Upper lobe of left lung (tissue), 6 donors: ENCODE results near the gene CD34. TPM values are rescaled to one million over a fixed set of nuclear protein-coding genes. Genes with fewer than 3 reads are reported as not detected.

Experiments
- ATAC-seq, 2 donors: fragments of 200-7000 bp; cut with Tn5 transposase; one replicate each; pipeline ENCODE4 v1.9.1; 2022; ENCODE audit warnings: mild to moderate bottlenecking in 2 of 2, moderate library complexity in 2 of 2; ENCODE audit not compliant: low FRiP score in 2 of 2
- DNase-seq, 2 donors: peaks; one replicate each; pipeline ENCODE4 v3.0.0-alpha.2; 2019 to 2020
- H3K27ac ChIP-seq, 4 donors: fragments of 200-600 bp; sonication (generic); one replicate each; pipeline ENCODE4 v1.5.1; 2016 to 2019
- H3K27me3 ChIP-seq, 4 donors: fragments of 200-600 bp; sonication (generic); one replicate each; pipeline ENCODE4 v1.5.1; 2017 to 2019
- H3K36me3 ChIP-seq, 4 donors: fragments of 200-600 bp; sonication (generic); one replicate each; pipeline ENCODE4 v1.5.1; 2016 to 2019
- H3K4me1 ChIP-seq, 4 donors: fragments of 200-600 bp; sonication (generic); one replicate each; pipeline ENCODE4 v1.5.1; 2018 to 2019
- H3K4me3 ChIP-seq, 4 donors: fragments of 200-600 bp; sonication (generic); one replicate each; pipeline ENCODE4 v1.5.1; 2017 to 2019; ENCODE audit warnings: mild to moderate bottlenecking in 2 of 4, moderate library complexity in 1 of 4
- H3K9me3 ChIP-seq, 4 donors: fragments of 200-600 bp; sonication (generic); one replicate each; pipeline ENCODE4 v1.5.1; 2018 to 2019
- CTCF ChIP-seq, 6 experiments: fragments of 450-650 bp in 4 of 6; fragments of 200-600 bp in 2 of 6; sonication (generic) in 2 of 6; IDR thresholded peaks; one replicate each; pipeline ENCODE4 v1.5.1; 2016 to 2019; ENCODE audit warnings: antibody characterized with exemption in 6 of 6
- EP300 ChIP-seq, 4 donors: sonication (generic); formaldehyde crosslinking; IDR thresholded peaks; one replicate each; pipeline ENCODE4 v1.5.1; 2017; ENCODE audit warnings: antibody characterized with exemption in 4 of 4, control low read depth in 2 of 4
- POLR2A ChIP-seq, 4 donors: fragments of 450-650 bp; IDR thresholded peaks; one replicate each; pipeline ENCODE4 v1.5.1; 2016 to 2017; ENCODE audit warnings: antibody characterized with exemption in 4 of 4, mild to moderate bottlenecking in 2 of 4
- POLR2AphosphoS5 ChIP-seq, 2 donors: sonication (generic); formaldehyde crosslinking; IDR thresholded peaks; one replicate each; pipeline ENCODE4 v1.5.1; 2017; ENCODE audit warnings: antibody characterized with exemption in 2 of 2
- WGBS, 2 donors: methylation state at CpG; one replicate each; pipeline ENCODE4 v1.1.5; 2017 to 2018; 5-methylcytosine and 5-hydroxymethylcytosine counted together
- total RNA-seq, 6 donors: library from RNA; depleted of rRNA in 4 of 6; stranded (reverse); fragments of >200 nt in 4 of 6; gene quantifications; one replicate each; pipeline versions ENCODE4 v1.1.0 to v1.2.1, GENCODE V29; 2016 to 2021
- donor health status: DM: no; HTN: no; CAD: no; lungs with moderate emphysema.
- donor health status: DM: no; HTN: yes; CAD: no; lungs with severe emphysema.

CD34 gene
- total RNA-seq, 6 donors from 2014 or later: 8.8 to 78.2 (median 22.4) TPM

GRCh38 chr1:207875532-207875931 lies 35.4 kb downstream of the CD34 start:
- Histone ChIP-seq H3K27ac (peak overlapping the region in 1 of 4 donors; percentile 49), H3K9me3 (no peaks in the 10 kb centered on the region), H3K27me3 (no peaks in the 10 kb centered on the region), H3K36me3 (no peaks in the 10 kb centered on the region), H3K4me1 (peaks cover 16 to 34% (median 24%) of the 10 kb centered on the region in 4 donors), H3K4me3 (no peak overlapping the region)
- DNase-seq: no peak
- TF ChIP-seq CTCF (IDR thresholded peaks at IDR 0.05) (no peak), EP300 (IDR thresholded peaks at IDR 0.05) (no peak), POLR2A (IDR thresholded peaks at IDR 0.05) (no peak), POLR2AphosphoS5 (IDR thresholded peaks at IDR 0.05) (no peak)
- ATAC-seq: no peak
- WGBS, 2 donors: 60 to 62% methylated on average over 4 of the region's 4 CpGs

- Histone ChIP-seq H3K9me3 (no peaks in the 10 kb centered on the region), H3K4me3 (no peak overlapping the region), H3K27me3 (no peaks in the 10 kb centered on the region), H3K36me3 (no peaks in the 10 kb centered on the region), H3K4me1 (peaks cover 22 to 49% (median 34%) of the 10 kb centered on the region in 4 donors), H3K27ac (peak overlapping the region in 3 of 4 donors; percentile 15 to 74 (median 29))
- ATAC-seq: no peak
- WGBS, 2 donors: 12 to 31% methylated on average over 8 of the region's 8 CpGs
- no peak for DNase-seq
- TF ChIP-seq POLR2A (IDR thresholded peaks at IDR 0.05) (no peak), CTCF (IDR thresholded peaks at IDR 0.05) (no peak), POLR2AphosphoS5 (IDR thresholded peaks at IDR 0.05) (no peak), EP300 (IDR thresholded peaks at IDR 0.05) (no peak)
Measured at GRCh38 chr1:207873055-207873890, 37.7 kb downstream of the CD34 start.

GRCh38 chr1:207872621-207873020 lies 38.3 kb downstream of the CD34 start:
- peak overlapping the region in 3 of 4 donors; percentile 19 to 74 (median 29) for H3K27ac ChIP-seq

GRCh38 chr1:207871117-207871649 lies 39.7 kb downstream of the CD34 start:
- H3K27ac ChIP-seq: peak overlapping the region in 2 of 4 donors; percentile 74 to 94
- H3K9me3 ChIP-seq: no peaks in the 10 kb centered on the region
- no peak overlapping the region for H3K4me3 ChIP-seq
- H3K36me3 ChIP-seq: peaks cover 0 to 4% (median 0%) of the 10 kb centered on the region in 4 donors
- no peak for TF ChIP-seq POLR2AphosphoS5 (IDR thresholded peaks at IDR 0.05)
- TF ChIP-seq EP300 (IDR thresholded peaks at IDR 0.05): no peak
- TF ChIP-seq CTCF (IDR thresholded peaks at IDR 0.05): no peak
- no peak for TF ChIP-seq POLR2A (IDR thresholded peaks at IDR 0.05)
- WGBS, 2 donors: 73 to 85% methylated on average over 6 of the region's 6 CpGs
- DNase-seq (no peak), ATAC-seq (no peak)
- H3K4me1 ChIP-seq: peaks cover 37 to 69% (median 50%) of the 10 kb centered on the region in 4 donors
- no peaks in the 10 kb centered on the region for H3K27me3 ChIP-seq

More at GRCh38 chr1:207872621-207873020, 38.3 kb downstream of the CD34 start:
- no peak overlapping the region for H3K4me3 ChIP-seq
- no peaks in the 10 kb centered on the region for H3K9me3 ChIP-seq
- no peaks in the 10 kb centered on the region for H3K36me3 ChIP-seq
- TF ChIP-seq CTCF (IDR thresholded peaks at IDR 0.05) (no peak), POLR2A (IDR thresholded peaks at IDR 0.05) (no peak), POLR2AphosphoS5 (IDR thresholded peaks at IDR 0.05) (no peak), EP300 (IDR thresholded peaks at IDR 0.05) (no peak)
- no peaks in the 10 kb centered on the region for H3K27me3 ChIP-seq
- H3K4me1 ChIP-seq: peaks cover 23 to 55% (median 36%) of the 10 kb centered on the region in 4 donors
- DNase-seq (no peak), ATAC-seq (no peak)
- 88 to 95% methylated on average over 2 of the region's 2 CpGs for WGBS, 2 donors
